ENCODE data around the gene HNRNPA1.

DNA sequence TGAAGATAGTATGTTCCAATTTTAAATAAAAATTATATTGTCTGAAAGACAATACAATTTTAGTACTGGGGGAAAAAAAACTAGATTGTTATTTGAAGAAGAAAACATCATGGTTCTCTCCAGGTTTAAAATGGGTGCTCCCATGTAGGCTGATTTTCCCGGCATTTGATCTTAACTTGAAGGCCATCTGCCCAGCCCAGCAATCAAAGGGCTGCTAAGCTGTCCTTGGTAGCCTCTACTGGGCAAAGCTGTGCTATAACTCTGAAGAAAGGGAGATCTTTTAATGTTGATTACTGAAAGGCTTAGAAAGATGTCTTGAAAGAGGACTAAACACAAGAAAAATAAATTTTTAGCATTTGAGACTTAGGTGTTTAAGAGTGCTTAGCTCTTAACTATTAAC, 42.0 kb upstream of the HNRNPA1 start:
- TF ChIP-seq, protein P1, sequence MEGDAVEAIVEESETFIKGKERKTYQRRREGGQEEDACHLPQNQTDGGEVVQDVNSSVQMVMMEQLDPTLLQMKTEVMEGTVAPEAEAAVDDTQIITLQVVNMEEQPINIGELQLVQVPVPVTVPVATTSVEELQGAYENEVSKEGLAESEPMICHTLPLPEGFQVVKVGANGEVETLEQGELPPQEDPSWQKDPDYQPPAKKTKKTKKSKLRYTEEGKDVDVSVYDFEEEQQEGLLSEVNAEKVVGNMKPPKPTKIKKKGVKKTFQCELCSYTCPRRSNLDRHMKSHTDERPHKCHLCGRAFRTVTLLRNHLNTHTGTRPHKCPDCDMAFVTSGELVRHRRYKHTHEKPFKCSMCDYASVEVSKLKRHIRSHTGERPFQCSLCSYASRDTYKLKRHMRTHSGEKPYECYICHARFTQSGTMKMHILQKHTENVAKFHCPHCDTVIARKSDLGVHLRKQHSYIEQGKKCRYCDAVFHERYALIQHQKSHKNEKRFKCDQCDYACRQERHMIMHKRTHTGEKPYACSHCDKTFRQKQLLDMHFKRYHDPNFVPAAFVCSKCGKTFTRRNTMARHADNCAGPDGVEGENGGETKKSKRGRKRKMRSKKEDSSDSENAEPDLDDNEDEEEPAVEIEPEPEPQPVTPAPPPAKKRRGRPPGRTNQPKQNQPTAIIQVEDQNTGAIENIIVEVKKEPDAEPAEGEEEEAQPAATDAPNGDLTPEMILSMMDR (IDR thresholded peaks at IDR 0.05; ENCODE audit: extremely low read depth in 1 of 2, insufficient read depth in 1 of 2, low read depth in 1 of 2, low read length in 2 of 2) = no peak
- TF ChIP-seq, protein P2, sequence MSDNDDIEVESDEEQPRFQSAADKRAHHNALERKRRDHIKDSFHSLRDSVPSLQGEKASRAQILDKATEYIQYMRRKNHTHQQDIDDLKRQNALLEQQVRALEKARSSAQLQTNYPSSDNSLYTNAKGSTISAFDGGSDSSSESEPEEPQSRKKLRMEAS (IDR thresholded peaks at IDR 0.05; ENCODE audit: insufficient read depth, insufficient read length) = no peak
